ENCODE results near the gene ANAPC4.

Gene ANAPC4

GRCh38 chr4:25440478-25441030 lies 63.5 kb downstream of the ANAPC4 start:
- peak; percentile 39 for DNase-seq

- DNase-seq, result peak; percentile 64
Measured at GRCh38 chr4:25441519-25442117, 64.6 kb downstream of the ANAPC4 start.

GRCh38 chr4:25442863-25443307 lies 65.8 kb downstream of the ANAPC4 start:
- DNase-seq, result no peak

DNA sequence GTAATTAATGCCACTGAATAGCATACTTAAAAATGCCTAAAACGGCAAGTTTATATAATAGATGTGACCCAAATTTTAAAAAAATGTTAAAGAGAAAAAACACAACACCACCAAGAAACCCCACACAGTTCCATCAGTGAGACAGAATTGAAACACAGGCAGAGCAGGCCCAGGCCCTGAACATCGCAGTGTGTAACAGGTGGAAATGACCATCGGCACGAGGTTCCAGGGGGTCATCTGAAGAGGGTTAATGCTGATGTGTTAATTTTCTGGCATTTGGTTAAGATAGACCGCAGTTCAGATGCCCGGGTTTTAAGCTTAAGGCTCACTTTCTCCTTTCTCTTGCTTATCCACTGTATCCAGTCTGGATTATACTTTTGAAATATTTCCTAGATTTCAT lies 66.8 kb downstream of the ANAPC4 start:
- no peak for DNase-seq

DNA sequence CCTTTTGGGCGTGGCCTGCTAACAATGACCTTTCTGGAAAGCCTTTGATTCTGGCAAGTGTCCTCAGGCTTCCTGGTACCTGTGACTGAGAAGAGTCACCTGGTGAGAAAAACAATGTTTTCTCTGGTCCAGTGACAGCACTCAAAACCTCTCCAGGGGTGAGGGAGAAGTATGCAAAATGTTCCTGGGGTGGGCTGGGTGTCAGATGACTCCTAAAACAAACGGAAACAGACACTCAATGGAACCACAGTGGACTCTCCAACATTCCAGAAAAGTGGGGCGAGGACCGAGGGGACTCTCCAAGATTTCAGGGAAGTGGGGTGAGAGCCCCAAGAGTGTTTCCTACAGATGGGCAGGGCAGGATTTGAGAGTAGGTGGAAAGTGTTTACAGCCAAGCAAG lies 69.5 kb downstream of the ANAPC4 start:
- no peak for DNase-seq

DNA sequence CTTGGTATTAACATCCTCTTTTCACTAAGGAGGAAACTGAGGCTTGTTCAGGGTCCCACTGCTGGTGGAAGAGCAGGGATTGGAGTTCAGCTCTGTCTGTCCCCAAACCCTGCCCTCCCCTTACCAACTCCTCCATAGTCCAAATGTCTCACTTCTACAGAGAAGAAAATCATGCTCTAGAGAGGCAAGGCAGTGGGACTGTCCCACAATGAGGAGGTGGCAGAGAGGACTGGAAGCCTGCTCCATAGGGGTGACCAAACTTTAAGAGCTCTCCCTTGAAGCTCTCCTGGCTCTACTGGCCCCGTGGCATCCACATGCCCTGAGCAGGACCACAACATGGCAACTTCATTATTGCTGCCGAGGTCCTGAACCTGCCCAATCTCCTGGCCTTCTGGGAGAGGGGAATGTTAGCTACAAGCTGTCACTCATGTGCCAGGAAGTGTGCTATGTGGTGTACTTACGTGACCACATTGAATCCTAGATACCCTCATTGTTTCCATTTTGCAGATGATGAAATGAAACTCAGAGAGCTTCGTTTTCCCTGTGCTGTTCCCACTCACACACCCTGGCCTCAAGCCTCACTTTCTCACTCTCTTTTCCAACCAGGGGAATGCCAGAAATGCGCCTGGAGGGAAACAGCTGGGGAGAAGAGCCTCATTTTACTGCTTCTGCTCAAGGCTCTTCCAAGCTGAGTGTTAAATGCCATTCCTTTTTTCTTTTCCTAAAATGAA lies 71.5 kb downstream of the ANAPC4 start:
- DNase-seq, result no peak

DNA sequence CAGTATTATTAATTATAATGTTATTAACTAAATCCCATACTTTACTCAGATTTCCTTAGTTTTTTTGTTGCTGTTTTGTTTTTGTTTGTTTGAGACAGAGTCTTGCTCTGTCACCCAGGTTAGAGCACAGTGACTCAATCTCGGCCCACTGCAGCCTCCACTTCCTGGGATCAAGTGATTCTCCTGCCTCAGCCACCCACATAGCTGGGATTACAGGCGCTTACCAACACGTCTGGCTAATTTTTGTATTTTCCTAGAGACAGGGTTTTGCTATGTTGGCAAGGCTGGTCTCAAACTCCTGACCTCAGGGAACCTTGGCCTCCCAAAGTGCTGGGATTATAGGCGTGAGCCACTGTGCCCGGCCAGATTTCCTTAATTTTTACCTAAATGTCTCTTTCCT lies 72.2 kb downstream of the ANAPC4 start:
- no peak for DNase-seq

DNA sequence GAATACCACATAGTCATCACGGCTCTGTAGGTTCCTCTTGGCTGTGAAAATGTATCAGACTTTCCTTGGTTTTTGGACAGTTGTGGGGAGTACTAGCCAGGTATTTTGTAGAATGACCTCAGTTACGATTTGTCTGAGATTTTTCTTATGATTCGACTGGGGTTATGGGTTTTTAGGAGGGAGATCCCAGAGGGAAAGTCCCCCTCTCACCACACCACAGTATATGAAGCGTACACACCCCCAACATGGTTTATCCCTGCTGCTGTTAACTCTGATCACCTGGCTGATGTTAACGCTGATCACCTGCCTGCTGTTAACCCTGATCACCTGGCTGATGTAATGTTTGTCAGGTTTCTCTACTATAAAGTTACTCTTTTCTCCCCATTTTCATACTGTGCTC lies 72.6 kb downstream of the ANAPC4 start:
- DNase-seq, result no peak

DNA sequence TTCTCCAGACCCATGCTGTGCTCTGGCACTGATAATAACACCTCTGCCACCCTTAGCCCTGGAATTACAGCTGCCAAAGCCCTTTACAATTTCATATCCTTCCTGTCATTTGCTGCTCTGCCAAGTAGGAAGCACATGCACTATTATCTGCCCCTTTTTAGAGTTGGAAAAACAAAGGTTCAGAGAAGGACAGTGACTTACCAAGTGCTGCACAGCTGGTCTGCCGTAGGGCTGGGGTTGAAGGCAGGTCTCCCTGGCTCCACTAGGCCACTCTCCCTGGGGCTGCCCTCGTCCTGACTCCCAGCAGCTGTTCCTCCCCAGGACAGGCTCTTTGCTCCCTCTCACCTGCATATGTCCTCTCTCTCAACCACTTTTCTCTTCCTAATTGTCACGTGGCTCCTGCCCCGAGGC lies 73.4 kb downstream of the ANAPC4 start:
- no peak for DNase-seq

DNA sequence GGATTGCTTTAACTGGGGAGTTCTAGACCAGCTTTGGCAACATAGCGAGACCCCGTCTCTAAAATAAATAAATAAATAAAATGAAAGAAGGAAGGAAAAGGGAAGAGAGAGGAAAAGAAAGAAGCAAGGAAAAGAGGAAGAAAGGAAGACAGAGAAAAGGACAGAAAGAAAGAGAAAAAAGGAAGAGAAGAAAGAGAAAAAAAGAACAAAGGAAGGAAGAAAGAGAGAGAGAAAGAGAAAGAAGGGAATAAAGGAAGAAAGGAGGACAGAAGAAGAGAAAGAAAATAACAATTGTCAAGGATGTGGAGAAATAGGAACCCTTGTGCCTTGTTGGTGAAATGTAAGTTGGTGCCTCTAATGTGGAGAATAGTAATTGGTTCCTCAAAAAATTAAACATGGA lies 74.6 kb downstream of the ANAPC4 start:
- DNase-seq, result no peak

- no peak for DNase-seq
Measured at GRCh38 chr4:25452081-25452480, 75.0 kb downstream of the ANAPC4 start.

DNA sequence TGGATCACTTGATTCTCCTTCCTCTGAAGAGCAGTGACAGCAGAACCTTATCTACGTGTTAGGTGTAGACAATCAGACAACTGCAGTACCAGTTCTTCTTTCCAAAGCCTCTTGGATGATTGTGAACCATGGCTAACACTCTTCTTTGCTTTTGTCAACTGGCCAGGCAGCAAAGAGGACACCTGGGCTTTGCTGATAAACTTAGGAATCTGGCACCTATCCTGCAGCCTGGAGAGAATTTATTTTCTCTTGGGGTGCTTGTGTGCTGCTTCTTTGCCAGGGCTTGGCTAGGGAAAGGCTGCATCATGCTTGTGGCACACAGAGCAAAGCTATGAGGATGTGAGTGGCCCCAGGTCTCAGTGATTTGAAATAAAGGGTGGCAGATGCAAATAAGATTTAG lies 77.4 kb downstream of the ANAPC4 start:
- DNase-seq, result no peak

GRCh38 chr4:25457053-25457715 lies 80.1 kb downstream of the ANAPC4 start:
- DNase-seq, result no peak

DNA sequence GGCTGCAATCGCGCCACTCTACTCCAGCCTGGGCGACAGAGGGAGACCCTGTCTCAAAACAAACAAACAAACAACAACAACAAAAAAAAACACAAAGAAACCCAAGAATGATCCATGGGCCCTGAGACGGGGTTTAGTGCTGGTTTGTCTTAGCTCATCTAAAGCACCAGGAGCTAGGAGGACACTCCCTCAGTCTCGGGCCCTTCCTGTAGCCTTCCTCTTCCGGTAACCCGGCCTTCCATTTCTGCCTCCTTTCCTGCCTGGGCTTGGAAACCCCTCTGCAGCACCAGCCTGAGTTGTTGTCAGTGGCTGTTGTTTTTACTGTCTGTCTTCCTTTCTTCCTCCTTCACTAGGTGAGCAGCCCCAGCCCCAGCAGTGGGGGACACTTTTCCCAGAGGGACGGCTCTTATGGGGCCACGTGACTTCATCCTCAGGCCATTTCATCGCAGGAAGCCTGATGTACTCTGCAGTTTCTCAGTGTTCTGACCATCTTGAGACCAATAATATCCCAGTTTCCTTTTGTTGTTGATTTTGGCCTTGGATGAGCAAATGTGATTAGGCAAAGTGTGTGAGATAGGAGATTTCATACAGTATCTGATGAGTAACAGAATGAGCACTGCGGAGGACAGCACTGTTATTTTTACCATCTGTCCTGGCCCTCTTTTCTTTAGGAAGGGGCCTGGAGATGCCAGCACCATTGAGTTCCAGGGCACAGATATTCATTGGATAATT lies 90.1 kb downstream of the ANAPC4 start:
- no peak for DNase-seq

GRCh38 chr4:25467843-25468242 lies 90.8 kb downstream of the ANAPC4 start:
- no peak for DNase-seq
